Measurements from ENCODE around the gene TTLL9.

Gene TTLL9

DNA sequence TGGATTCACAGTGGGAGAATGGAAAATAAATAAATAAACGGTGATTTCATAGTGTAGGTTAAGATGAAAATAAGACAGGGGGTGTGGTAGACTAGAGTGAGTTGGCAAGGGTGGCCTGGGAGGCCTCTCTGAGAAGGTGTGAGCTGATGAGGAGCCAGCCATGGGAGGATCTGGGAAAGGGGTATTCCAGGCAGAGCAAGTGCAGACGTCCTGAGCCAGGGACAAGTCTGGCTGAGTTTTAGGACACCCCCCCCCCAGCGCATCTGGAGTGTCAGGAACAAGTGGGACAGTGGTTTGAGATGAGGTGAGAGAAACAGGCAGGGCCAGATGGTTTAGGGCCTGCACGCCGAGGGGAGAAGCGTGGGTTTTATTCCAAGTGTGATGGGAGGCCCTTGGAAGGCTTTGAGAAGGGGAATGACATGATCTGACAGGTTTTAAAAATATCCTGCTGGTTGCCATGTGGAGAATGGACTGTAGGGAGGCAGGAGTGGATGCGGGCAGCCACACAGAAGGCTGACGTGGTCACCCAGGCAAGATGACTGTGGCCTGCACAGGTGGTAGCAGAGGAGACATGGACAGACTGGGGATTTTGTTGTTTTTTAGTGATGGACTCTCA lies 118.7 kb downstream of the TTLL9 start:
- DNase-seq, result no peak

DNA sequence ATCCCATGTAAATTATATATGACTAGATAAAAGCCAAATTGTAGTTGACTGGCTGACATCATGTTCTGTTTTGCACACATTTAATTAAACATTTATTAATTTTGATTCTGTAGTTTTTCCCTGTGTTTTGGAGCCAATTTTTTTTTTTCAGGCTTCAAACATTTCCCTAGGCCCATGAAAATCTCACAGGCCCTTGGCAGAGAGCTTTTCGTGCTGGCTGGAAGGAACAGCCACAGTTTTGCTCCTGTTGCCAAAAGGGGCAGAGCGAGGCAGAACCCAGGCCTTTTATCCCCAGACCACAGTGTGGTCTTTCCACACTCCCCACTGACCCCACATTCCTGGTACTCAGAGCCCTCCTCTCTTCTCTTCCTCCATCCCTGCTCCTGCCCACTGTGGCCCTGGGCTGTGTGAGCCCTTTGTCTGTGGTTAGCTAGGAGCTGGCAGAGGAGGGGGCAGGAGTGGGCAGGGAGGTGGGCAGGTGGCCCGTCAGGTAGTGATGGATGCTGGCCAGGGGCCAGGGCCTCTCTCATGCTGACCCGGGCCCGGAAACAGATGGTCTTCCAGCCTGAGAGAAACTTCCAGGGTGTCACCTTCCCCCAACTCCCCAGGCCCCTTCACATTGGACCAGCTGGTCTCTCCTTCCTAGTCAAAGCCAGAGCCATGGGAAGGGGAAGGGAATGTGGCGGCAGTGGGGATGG lies 120.4 kb downstream of the TTLL9 start:
- no peak for DNase-seq

DNA sequence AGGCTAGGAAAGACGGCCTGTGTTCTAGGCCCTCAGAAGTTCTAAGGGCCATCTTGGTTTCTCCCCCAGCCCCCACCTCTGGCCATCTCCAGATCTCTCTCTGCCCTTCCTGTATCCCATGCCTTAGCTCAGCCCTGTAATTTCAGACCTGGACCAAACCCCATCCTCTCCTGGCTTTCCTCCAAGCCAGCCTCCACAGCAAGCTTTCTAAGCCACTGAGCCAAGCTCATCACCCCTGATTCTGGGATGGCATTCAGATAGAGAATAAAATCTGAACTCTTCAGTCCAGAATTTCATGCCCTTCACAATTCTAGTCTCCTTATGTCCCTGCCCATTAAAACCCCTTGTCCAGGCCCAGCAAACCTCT lies 120.9 kb downstream of the TTLL9 start:
- DNase-seq, result no peak

DNA sequence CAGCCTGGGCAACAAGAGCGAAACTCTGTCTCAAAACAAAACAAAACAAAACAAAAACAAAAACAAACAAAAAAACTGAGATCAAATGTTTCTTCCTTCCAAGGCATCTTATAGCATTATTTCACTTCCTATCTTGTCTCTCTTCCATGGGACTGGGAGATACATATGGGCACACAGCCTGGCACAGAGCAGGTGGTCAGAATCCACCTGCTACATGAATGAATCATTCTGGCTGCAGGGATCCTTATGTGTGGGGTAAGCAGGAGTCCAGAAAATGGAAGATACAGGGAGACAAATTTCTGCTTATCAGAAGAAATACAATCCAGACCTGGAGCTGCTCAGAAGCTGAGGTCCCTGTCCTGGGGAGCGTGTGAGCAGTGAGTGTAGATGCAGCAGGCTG lies 121.7 kb downstream of the TTLL9 start:
- no peak for DNase-seq
